ENCODE data around the gene TDRD10. TPM values are rescaled to one million over a fixed set of nuclear protein-coding genes. Genes with fewer than 3 reads are reported as not detected.

TDRD10 gene
- total and polyA plus RNA-seq, 2 experiments from 2014 or later = 0.29 TPM; not detected in 1

DNA sequence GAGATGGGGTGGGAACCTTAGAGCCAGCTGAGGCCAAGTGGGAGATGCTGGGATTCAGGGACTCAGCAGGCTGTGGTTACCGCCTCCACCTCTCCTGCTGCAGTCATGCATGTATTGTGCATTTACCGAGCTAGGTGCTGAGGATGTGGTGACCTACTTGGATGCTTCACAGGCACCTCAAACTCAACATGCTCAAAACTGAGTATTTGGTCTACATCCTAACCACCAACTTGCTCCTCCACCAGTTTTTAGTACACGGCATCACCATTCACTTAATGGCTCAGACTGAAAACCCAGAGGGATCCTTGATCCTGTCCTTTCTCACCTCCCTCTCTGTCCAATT lies 71.1 kb downstream of the TDRD10 start (continued):
- TF ChIP-seq, protein P1, sequence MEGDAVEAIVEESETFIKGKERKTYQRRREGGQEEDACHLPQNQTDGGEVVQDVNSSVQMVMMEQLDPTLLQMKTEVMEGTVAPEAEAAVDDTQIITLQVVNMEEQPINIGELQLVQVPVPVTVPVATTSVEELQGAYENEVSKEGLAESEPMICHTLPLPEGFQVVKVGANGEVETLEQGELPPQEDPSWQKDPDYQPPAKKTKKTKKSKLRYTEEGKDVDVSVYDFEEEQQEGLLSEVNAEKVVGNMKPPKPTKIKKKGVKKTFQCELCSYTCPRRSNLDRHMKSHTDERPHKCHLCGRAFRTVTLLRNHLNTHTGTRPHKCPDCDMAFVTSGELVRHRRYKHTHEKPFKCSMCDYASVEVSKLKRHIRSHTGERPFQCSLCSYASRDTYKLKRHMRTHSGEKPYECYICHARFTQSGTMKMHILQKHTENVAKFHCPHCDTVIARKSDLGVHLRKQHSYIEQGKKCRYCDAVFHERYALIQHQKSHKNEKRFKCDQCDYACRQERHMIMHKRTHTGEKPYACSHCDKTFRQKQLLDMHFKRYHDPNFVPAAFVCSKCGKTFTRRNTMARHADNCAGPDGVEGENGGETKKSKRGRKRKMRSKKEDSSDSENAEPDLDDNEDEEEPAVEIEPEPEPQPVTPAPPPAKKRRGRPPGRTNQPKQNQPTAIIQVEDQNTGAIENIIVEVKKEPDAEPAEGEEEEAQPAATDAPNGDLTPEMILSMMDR (conservative IDR thresholded peaks at IDR 0.05; ENCODE audit: low read depth in 2 of 2) = no peak
- no peak for TF ChIP-seq NANOG (IDR thresholded peaks at IDR 0.05; ENCODE audit: borderline replicate concordance)
- no peak for TF ChIP-seq POLR2AphosphoS5 (IDR thresholded peaks at IDR 0.05; ENCODE audit: low read depth)
- TF ChIP-seq EZH2 (IDR thresholded peaks at IDR 0.05; ENCODE audit: low read depth, unreplicated experiment) = no peak
- no peak for TF ChIP-seq ZNF331 (CRISPR knock-in tag; IDR thresholded peaks at IDR 0.05; ENCODE audit: low read depth)
- TF ChIP-seq CREB1 (CRISPR knock-in tag; IDR thresholded peaks at IDR 0.05; ENCODE audit: low read depth) = no peak
- TF ChIP-seq, protein P2, sequence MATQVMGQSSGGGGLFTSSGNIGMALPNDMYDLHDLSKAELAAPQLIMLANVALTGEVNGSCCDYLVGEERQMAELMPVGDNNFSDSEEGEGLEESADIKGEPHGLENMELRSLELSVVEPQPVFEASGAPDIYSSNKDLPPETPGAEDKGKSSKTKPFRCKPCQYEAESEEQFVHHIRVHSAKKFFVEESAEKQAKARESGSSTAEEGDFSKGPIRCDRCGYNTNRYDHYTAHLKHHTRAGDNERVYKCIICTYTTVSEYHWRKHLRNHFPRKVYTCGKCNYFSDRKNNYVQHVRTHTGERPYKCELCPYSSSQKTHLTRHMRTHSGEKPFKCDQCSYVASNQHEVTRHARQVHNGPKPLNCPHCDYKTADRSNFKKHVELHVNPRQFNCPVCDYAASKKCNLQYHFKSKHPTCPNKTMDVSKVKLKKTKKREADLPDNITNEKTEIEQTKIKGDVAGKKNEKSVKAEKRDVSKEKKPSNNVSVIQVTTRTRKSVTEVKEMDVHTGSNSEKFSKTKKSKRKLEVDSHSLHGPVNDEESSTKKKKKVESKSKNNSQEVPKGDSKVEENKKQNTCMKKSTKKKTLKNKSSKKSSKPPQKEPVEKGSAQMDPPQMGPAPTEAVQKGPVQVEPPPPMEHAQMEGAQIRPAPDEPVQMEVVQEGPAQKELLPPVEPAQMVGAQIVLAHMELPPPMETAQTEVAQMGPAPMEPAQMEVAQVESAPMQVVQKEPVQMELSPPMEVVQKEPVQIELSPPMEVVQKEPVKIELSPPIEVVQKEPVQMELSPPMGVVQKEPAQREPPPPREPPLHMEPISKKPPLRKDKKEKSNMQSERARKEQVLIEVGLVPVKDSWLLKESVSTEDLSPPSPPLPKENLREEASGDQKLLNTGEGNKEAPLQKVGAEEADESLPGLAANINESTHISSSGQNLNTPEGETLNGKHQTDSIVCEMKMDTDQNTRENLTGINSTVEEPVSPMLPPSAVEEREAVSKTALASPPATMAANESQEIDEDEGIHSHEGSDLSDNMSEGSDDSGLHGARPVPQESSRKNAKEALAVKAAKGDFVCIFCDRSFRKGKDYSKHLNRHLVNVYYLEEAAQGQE (IDR thresholded peaks at IDR 0.05; ENCODE audit: unreplicated experiment) = no peak
- no peak for TF ChIP-seq ZNF114 (CRISPR knock-in tag; IDR thresholded peaks at IDR 0.05)
- TF ChIP-seq STAT1 (IDR thresholded peaks at IDR 0.05; ENCODE audit: unreplicated experiment) = no peak
- no peak for TF ChIP-seq EZH2phosphoT487 (IDR thresholded peaks at IDR 0.05; ENCODE audit: unreplicated experiment)
- TF ChIP-seq, protein P3, sequence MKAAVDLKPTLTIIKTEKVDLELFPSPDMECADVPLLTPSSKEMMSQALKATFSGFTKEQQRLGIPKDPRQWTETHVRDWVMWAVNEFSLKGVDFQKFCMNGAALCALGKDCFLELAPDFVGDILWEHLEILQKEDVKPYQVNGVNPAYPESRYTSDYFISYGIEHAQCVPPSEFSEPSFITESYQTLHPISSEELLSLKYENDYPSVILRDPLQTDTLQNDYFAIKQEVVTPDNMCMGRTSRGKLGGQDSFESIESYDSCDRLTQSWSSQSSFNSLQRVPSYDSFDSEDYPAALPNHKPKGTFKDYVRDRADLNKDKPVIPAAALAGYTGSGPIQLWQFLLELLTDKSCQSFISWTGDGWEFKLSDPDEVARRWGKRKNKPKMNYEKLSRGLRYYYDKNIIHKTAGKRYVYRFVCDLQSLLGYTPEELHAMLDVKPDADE (IDR thresholded peaks at IDR 0.05) = no peak
- TF ChIP-seq JUNB (IDR thresholded peaks at IDR 0.05; ENCODE audit: unreplicated experiment) = no peak

DNA sequence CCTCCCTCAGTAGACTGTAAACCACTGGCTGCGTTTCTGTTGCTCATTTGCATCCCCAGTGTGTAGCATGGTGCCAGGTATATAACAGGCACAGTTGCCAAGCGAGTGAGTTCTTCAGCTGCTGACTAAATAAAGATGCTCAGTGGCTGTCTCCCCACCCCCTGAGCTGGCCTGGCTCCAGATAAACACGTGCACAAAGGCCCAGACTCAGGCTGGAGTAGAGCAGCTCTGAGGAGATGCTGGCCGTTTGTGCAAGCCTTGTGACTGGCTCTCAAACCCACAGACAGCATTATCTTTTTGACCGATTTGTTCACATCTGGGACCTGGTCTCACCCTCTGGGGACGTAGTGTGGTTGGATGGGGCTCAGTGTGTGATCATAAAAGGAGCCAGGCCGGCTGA lies 72.7 kb downstream of the TDRD10 start:
- no peaks in the 10 kb centered on the region for H3K27me3 ChIP-seq (ENCODE audit: insufficient read depth)
- peaks cover 31% of the 10 kb centered on the region for H3K27me3 Mint-ChIP-seq (ENCODE audit: insufficient read depth, low read depth, poor library complexity)
- H3K4me2 ChIP-seq = no peak overlapping the region
- H3K27ac ChIP-seq (ENCODE audit: low read depth) = no peak overlapping the region
- H3K4me1 Mint-ChIP-seq = peaks cover 28% of the 10 kb centered on the region
- ATAC-seq = no peak
- H2AFZ ChIP-seq = no peak overlapping the region
- H3K36me3 Mint-ChIP-seq (ENCODE audit: low read depth) = peaks cover 26% of the 10 kb centered on the region
- H3F3A ChIP-seq (replicated peaks; ENCODE audit: low read depth) = no peaks in the 10 kb centered on the region
- H3K9me2 ChIP-seq (ENCODE audit: insufficient read depth) = no peaks in the 10 kb centered on the region
- H3K27ac Mint-ChIP-seq = no peak overlapping the region
- H3K4me3 Mint-ChIP-seq = no peak overlapping the region
- DNase-seq (ENCODE audit: low spot score) = no peak
- H3K36me3 ChIP-seq (ENCODE audit: insufficient read depth) = 0 out of 2 replicates have a peak, but pooled peaks cover 4% of the 10 kb centered on the region
- H3K4me3 ChIP-seq = no peak overlapping the region
- H4K20me1 ChIP-seq (replicated peaks; ENCODE audit: insufficient read depth) = peaks cover 4% of the 10 kb centered on the region; the same call in 1 of the 2 replicates
- no peaks in the 10 kb centered on the region for H3K9me3 Mint-ChIP-seq
- H3K4me1 ChIP-seq (ENCODE audit: insufficient read depth) = peaks cover 7% of the 10 kb centered on the region; the same call in 1 of the 2 replicates
- H3K79me2 ChIP-seq (replicated peaks; ENCODE audit: insufficient read depth) = no peaks in the 10 kb centered on the region
- no peak for TF ChIP-seq EZH2 (IDR thresholded peaks at IDR 0.05; ENCODE audit: low read depth, unreplicated experiment)
- TF ChIP-seq CREB1 (CRISPR knock-in tag; IDR thresholded peaks at IDR 0.05; ENCODE audit: low read depth) = no peak
- TF ChIP-seq POLR2AphosphoS5 (IDR thresholded peaks at IDR 0.05; ENCODE audit: low read depth) = no peak
- no peak for TF ChIP-seq ZNF114 (CRISPR knock-in tag; IDR thresholded peaks at IDR 0.05)
- no peak for TF ChIP-seq EZH2phosphoT487 (IDR thresholded peaks at IDR 0.05; ENCODE audit: unreplicated experiment)
- TF ChIP-seq NANOG (IDR thresholded peaks at IDR 0.05; ENCODE audit: borderline replicate concordance) = no peak
- TF ChIP-seq, protein P4, sequence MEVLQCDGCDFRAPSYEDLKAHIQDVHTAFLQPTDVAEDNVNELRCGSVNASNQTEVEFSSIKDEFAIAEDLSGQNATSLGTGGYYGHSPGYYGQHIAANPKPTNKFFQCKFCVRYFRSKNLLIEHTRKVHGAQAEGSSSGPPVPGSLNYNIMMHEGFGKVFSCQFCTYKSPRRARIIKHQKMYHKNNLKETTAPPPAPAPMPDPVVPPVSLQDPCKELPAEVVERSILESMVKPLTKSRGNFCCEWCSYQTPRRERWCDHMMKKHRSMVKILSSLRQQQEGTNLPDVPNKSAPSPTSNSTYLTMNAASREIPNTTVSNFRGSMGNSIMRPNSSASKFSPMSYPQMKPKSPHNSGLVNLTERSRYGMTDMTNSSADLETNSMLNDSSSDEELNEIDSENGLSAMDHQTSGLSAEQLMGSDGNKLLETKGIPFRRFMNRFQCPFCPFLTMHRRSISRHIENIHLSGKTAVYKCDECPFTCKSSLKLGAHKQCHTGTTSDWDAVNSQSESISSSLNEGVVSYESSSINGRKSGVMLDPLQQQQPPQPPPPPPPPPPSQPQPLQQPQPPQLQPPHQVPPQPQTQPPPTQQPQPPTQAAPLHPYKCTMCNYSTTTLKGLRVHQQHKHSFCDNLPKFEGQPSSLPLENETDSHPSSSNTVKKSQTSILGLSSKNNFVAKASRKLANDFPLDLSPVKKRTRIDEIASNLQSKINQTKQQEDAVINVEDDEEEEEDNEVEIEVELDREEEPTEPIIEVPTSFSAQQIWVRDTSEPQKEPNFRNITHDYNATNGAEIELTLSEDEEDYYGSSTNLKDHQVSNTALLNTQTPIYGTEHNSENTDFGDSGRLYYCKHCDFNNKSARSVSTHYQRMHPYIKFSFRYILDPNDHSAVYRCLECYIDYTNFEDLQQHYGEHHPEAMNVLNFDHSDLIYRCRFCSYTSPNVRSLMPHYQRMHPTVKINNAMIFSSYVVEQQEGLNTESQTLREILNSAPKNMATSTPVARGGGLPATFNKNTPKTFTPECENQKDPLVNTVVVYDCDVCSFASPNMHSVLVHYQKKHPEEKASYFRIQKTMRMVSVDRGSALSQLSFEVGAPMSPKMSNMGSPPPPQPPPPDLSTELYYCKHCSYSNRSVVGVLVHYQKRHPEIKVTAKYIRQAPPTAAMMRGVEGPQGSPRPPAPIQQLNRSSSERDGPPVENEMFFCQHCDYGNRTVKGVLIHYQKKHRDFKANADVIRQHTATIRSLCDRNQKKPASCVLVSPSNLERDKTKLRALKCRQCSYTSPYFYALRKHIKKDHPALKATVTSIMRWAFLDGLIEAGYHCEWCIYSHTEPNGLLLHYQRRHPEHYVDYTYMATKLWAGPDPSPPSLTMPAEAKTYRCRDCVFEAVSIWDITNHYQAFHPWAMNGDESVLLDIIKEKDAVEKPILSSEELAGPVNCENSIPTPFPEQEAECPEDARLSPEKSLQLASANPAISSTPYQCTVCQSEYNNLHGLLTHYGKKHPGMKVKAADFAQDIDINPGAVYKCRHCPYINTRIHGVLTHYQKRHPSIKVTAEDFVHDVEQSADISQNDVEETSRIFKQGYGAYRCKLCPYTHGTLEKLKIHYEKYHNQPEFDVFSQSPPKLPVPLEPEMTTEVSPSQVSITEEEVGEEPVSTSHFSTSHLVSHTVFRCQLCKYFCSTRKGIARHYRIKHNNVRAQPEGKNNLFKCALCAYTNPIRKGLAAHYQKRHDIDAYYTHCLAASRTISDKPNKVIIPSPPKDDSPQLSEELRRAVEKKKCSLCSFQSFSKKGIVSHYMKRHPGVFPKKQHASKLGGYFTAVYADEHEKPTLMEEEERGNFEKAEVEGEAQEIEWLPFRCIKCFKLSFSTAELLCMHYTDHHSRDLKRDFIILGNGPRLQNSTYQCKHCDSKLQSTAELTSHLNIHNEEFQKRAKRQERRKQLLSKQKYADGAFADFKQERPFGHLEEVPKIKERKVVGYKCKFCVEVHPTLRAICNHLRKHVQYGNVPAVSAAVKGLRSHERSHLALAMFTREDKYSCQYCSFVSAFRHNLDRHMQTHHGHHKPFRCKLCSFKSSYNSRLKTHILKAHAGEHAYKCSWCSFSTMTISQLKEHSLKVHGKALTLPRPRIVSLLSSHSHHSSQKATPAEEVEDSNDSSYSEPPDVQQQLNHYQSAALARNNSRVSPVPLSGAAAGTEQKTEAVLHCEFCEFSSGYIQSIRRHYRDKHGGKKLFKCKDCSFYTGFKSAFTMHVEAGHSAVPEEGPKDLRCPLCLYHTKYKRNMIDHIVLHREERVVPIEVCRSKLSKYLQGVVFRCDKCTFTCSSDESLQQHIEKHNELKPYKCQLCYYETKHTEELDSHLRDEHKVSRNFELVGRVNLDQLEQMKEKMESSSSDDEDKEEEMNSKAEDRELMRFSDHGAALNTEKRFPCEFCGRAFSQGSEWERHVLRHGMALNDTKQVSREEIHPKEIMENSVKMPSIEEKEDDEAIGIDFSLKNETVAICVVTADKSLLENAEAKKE (CRISPR knock-in tag; IDR thresholded peaks at IDR 0.05) = no peak
- TF ChIP-seq JUNB (IDR thresholded peaks at IDR 0.05; ENCODE audit: unreplicated experiment) = no peak

All from GM23338 (cell line).